Brain microvascular endothelial cell (primary cell): ENCODE results near the gene INPP4B.

Source experiments
- DNase-seq: peaks from one replicate; pipeline ENCODE4 v3.0.0-alpha.2; 2020
- H3K27ac ChIP-seq: fragments of 250-450 bp; sonication (Bioruptor Pico); 2 replicates; pipeline ENCODE4 v1.5.1; 2020; ENCODE audit warnings: mild to moderate bottlenecking, moderate library complexity
- H3K27me3 ChIP-seq: fragments of 250-450 bp; sonication (Bioruptor Pico); replicated peaks from 2 replicates; pipeline ENCODE4 v1.5.1; 2020; ENCODE audit warnings: mild to moderate bottlenecking
- H3K36me3 ChIP-seq: fragments of 250-450 bp; sonication (Bioruptor Pico); replicated peaks from 2 replicates; pipeline ENCODE4 v1.5.1; 2020; ENCODE audit warnings: mild to moderate bottlenecking
- H3K4me3 ChIP-seq: 2 replicates; pipeline ENCODE4 v1.5.1; 2011; ENCODE audit warnings: low read depth, mild to moderate bottlenecking, control low read depth, low read length, moderate library complexity
- CTCF ChIP-seq: IDR thresholded peaks from 2 replicates; pipeline ENCODE4 v1.5.1; 2011; ENCODE audit warnings: low read depth, mild to moderate bottlenecking, moderate library complexity, low read length, control low read depth, inconsistent platforms; ENCODE audit errors: missing control alignments
- in situ Hi-C: cut with HindIII; loops from 2 replicates; pipeline ENCODE4 v1.10.0; 2017; ENCODE audit warnings: low sequenced_read_pairs, low pct_ligation_motif_present

Gene INPP4B

DNA sequence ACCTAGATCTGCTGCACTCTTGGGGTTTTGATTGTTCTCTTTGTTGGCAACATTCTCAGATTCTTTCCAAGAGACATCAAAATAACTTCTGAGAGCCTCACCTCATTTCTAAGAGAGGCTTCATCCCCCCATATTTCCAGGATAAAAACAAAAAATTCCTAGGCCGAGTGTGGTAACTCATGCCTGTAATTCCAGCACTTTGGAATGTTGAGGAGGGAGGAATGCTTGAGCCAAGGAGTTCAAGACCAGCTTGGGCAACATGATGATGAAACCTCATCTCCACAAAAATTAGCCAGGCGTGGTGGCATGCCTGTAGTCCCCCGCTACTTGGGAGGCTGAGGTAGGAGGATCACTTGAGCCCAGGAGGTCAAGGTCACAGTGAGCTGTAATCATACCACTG lies 477.0 kb downstream of the INPP4B start:
- in situ Hi-C loops: no loop called here
- H3K27me3 ChIP-seq: no peaks in the 10 kb centered on the region

GRCh38 chr4:142367418-142368180 lies 478.5 kb downstream of the INPP4B start:
- no peaks in the 10 kb centered on the region for H3K36me3 ChIP-seq
- in situ Hi-C loops: no loop called here
- DNase-seq: no peak
- H3K27me3 ChIP-seq: no peaks in the 10 kb centered on the region
- no peak for TF ChIP-seq CTCF
- H3K27ac ChIP-seq: no peak overlapping the region
- H3K4me3 ChIP-seq: no peak overlapping the region

More for the DNA sequence above, 477.0 kb downstream of the INPP4B start:
- no peak for TF ChIP-seq CTCF
- H3K27ac ChIP-seq: no peak overlapping the region
- H3K36me3 ChIP-seq: no peaks in the 10 kb centered on the region
- no peak overlapping the region for H3K4me3 ChIP-seq
- no peak for DNase-seq

GRCh38 chr4:142366769-142367181 lies 479.3 kb downstream of the INPP4B start:
- no peak for DNase-seq
- H3K4me3 ChIP-seq: no peak overlapping the region
- in situ Hi-C loops: no loop called here
- no peaks in the 10 kb centered on the region for H3K36me3 ChIP-seq
- no peaks in the 10 kb centered on the region for H3K27me3 ChIP-seq
- no peak for TF ChIP-seq CTCF
- H3K27ac ChIP-seq: no peak overlapping the region

DNA sequence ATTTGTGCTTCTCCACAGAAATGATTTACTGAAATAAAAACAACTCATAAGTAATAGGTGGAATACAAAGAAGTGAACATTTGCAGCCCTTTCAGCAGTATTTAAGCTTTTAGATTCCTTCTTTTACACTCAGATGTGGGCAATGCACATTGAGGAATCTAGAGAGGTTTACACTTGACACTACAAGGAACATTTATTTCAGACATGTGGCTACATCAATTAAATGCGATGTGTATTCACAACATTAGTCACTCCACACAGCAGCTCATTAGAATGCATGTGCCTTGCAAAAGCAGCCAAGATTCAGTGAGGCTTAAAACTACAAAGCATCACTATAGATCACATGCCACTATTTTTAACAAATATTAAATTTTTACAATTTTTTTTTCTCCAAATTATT lies 480.7 kb downstream of the INPP4B start:
- no peak for DNase-seq
- H3K36me3 ChIP-seq: no peaks in the 10 kb centered on the region
- no peak for TF ChIP-seq CTCF

GRCh38 chr4:142363686-142364085 lies 482.4 kb downstream of the INPP4B start:
- Histone ChIP-seq H3K27ac (no peak overlapping the region), H3K36me3 (no peaks in the 10 kb centered on the region), H3K27me3 (no peaks in the 10 kb centered on the region), H3K4me3 (no peak overlapping the region)
- no peak for TF ChIP-seq CTCF
- in situ Hi-C loops: no loop called here
- DNase-seq: no peak

More for the DNA sequence above, 480.7 kb downstream of the INPP4B start:
- Histone ChIP-seq H3K27me3 (no peaks in the 10 kb centered on the region), H3K27ac (no peak overlapping the region), H3K4me3 (no peak overlapping the region)
- in situ Hi-C loops: no loop called here

- in situ Hi-C loops: no loop called here
- Histone ChIP-seq H3K27ac (no peak overlapping the region), H3K4me3 (no peak overlapping the region), H3K36me3 (no peaks in the 10 kb centered on the region), H3K27me3 (no peaks in the 10 kb centered on the region)
- TF ChIP-seq CTCF: no peak
- no peak for DNase-seq
These were observed 484.1 kb downstream of the INPP4B start for GRCh38 chr4:142361981-142362380.
